Measurements from ENCODE around the gene ZFP69B. TPM values are rescaled to one million over a fixed set of nuclear protein-coding genes. Genes with fewer than 3 reads are reported as not detected.

Gene ZFP69B
- total and polyA plus RNA-seq, 4 donors: 8.6 to 11.5 (median 10.5) TPM

DNA sequence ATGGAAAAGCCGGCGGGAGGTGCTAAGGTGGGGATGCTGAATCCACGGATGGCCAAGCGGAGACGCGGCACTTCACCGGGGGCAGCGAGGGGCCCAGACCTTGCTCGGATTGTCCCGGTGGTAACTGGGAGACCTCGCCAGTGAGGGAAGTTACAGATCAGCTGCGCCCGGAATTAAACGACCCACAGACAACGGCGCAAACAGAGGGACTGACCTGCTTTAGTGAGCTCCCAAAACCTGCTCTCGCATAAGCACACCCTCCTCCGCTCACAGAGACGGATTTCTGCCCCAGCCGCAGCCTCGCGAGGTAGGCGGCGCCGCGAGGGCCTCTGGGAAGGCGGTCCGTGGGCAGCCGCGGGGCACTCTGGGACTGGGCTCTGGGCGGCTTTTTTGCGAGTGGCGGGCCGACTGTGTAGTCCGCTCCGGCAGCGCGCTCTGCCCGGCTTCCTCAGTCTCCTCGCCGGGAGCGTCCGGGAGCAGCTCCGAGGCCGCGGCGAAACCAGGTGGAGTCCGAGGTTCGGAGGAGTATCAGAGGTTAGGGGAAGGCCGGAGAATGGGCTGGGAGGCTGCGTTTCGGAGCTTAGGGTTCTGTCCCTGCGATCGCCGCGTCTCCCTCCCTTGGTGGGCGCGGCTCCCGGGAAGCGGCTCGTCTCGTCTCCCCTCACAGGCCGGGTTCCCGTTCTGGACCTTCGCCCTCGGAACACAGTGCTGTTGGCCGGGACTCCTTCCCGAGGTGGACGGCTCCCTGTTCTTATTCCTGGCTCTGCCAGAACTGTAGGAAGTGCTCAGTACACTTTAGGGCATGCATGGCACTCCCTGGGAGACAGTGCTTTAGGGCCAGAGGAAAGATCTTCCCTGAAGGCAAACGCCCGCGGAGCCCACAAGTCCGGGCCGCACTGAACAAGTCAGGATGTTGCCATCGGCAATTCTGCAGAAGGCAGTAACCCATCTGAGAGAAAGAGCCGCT lies 58.4 kb downstream of the ZFP69B start, which contains the start of gene EXO5:
Gene EXO5, plus strand, starts transcription at position 393 of the 967 bp plus-strand sequence. CDS start 5,778 bp downstream, outside the sequence.
- Histone ChIP-seq H3K27ac (ENCODE audit: low read depth, low read length) (peak within 1 kb of the TSS; percentile 73), H3K4me3 (ENCODE audit: low read depth, low read length) (peak within 1 kb of the TSS; percentile 83), H3K9me3 (ENCODE audit: control insufficient read depth, insufficient read depth, low read length) (no peaks in the 10 kb centered on the region), H3K36me3 (ENCODE audit: control insufficient read depth, insufficient read depth, low read length) (no peaks in the 10 kb centered on the region), H3K27me3 (ENCODE audit: control insufficient read depth, insufficient read depth, low read length) (no peaks in the 10 kb centered on the region), H3K4me1 (ENCODE audit: control insufficient read depth, insufficient read depth, low read length) (peaks cover 7% of the 10 kb centered on the region)
- WGBS (ENCODE audit: insufficient coverage): under 1% methylated on average over 76 of the region's 76 CpGs
- peak in 5 of 6 donors; percentile 54 to 92 (median 62) for DNase-seq (ENCODE audit: low read depth in 4 of 6, low spot score in 6 of 6)

Other genes with a start within 250 kb of the ZFP69B start
- not detected for gene TMCO2, start 202.5 kb upstream of the ZFP69B start, total RNA-seq
- not detected for gene TMCO2, start 202.5 kb upstream of the ZFP69B start, polyA plus RNA-seq (ENCODE audit: insufficient read length in 2 of 2)
- gene ZMPSTE24, start 192.2 kb upstream of the ZFP69B start, total RNA-seq: 10 to 100 TPM; 39.2 to 70.9 TPM
- 10 to 100 TPM; 38.9 to 45.8 TPM for gene ZMPSTE24, start 192.2 kb upstream of the ZFP69B start, polyA plus RNA-seq (ENCODE audit: insufficient read length in 2 of 2)
- 10 to 100 TPM; 14.1 to 38.9 TPM for gene COL9A2, start 133.2 kb upstream of the ZFP69B start, total RNA-seq
- 10 to 100 TPM; 58.1 to 80.3 TPM for gene COL9A2, start 133.2 kb upstream of the ZFP69B start, polyA plus RNA-seq (ENCODE audit: insufficient read length in 2 of 2)
- 10 to 100 TPM; 34.5 to 43.9 TPM for gene SMAP2, start 76.7 kb upstream of the ZFP69B start, total RNA-seq
- 10 to 100 TPM; 65.2 to 77.5 TPM for gene SMAP2, start 76.7 kb upstream of the ZFP69B start, polyA plus RNA-seq (ENCODE audit: insufficient read length in 2 of 2)
- 1 to 10 TPM; 7.1 to 7.8 TPM for gene ZFP69, start 26.8 kb downstream of the ZFP69B start, total RNA-seq
- gene ZFP69, start 26.8 kb downstream of the ZFP69B start, polyA plus RNA-seq (ENCODE audit: insufficient read length in 2 of 2): 10 to 100 TPM; 12.4 to 13.9 TPM
- gene EXO5, start 58.3 kb downstream of the ZFP69B start, total RNA-seq: 10 to 100 TPM in 1 of 2 donors, 1 to 10 TPM in 1; 9.7 to 10.6 TPM
- gene EXO5, start 58.3 kb downstream of the ZFP69B start, polyA plus RNA-seq (ENCODE audit: insufficient read length in 2 of 2): 10 to 100 TPM; 11.2 to 13.0 TPM
- gene ZNF684, start 81.2 kb downstream of the ZFP69B start, total RNA-seq: 10 to 100 TPM in 1 of 2 donors, 1 to 10 TPM in 1; 9.8 to 11.5 TPM
- gene ZNF684, start 81.2 kb downstream of the ZFP69B start, polyA plus RNA-seq (ENCODE audit: insufficient read length in 2 of 2): 1 to 10 TPM; 6.8 to 7.8 TPM
- 10 to 100 TPM; 14.1 to 33.6 TPM for gene RIMS3, start 215.2 kb downstream of the ZFP69B start, total RNA-seq
- 10 to 100 TPM; 38.5 to 42.2 TPM for gene RIMS3, start 215.2 kb downstream of the ZFP69B start, polyA plus RNA-seq (ENCODE audit: insufficient read length in 2 of 2)
- gene NFYC, start 241.2 kb downstream of the ZFP69B start, total RNA-seq: 10 to 100 TPM; 36.4 to 47.2 TPM
- 10 to 100 TPM; 70.7 to 82.8 TPM for gene NFYC, start 241.2 kb downstream of the ZFP69B start, polyA plus RNA-seq (ENCODE audit: insufficient read length in 2 of 2)

All from spinal cord (tissue), 10 donors.